ENCODE measurements around the gene LGALS4. TPM values are rescaled to one million over a fixed set of nuclear protein-coding genes. Genes with fewer than 3 reads are reported as not detected.
"Not testable (repeated sequence)": the region's sequence is repeated elsewhere in the genome, so short reads cannot be mapped to it uniquely, and the experiment has no call there.

LGALS4 gene
- total RNA-seq, 5 donors from 2014 or later (not counting 1 experiment from before 2014, with no cell fraction given) = 3.8 to 8.8 (median 6.6) TPM

DNA sequence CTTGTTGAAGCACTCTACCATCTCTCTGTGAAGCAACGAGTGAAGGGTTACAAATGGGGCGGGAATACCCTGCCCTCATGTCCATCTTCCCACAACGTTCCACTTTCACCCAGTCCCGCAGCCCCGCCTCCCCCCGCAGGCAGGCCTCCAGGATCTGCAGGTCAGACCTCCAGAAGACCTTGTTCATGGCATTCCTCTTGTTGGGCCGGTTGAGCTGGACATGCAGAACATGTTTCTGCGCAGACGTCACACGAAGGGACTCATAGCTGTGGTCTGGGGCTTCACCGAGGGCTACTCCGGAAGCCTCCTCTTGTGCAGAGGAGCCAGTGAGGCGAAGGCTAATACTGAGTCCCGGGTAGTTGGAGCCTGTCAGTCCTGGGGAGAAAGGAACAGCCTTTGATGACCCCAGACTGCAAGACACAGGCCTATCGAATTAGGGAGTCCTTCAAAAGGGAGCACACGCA is 18.4 kb upstream of the LGALS4 start:
- no peaks in the 10 kb centered on the region for H3K27me3 ChIP-seq (replicated peaks in 1 of 2; ENCODE audit: control insufficient read depth in 2 of 2, extremely low read depth in 1 of 2, insufficient read depth in 2 of 2, low read length in 1 of 2)
- CTCF ChIA-PET = interaction anchor here in 1 of 2 donors (1.0 to 2.1 kb wide), 7 partner anchors 11 to 428 kb away, joined by 4 to 15 read pairs (median 8); partner anchors contain the start of genes ACTN4, FAM98C, MRPS12 and SARS2
- H3K27ac ChIP-seq (ENCODE audit: low read length) = peak overlapping the region; percentile 57
- Mint-ChIP-seq H3K36me3 (peaks cover 29% of the 10 kb centered on the region), H3K27ac (peak overlapping the region; percentile 91 to 95), H3K9me3 (no peaks in the 10 kb centered on the region), H3K4me1 (peaks cover 42 to 45% (median 43%) of the 10 kb centered on the region in 3 donors), H3K4me3 (peak overlapping the region; percentile 85 to 91 (median 87)), H3K27me3 (no peaks in the 10 kb centered on the region)
- peak overlapping the region; percentile 62 to 97 for H3K4me3 ChIP-seq (ENCODE audit: control insufficient read depth in 1 of 2, extremely low read depth in 1 of 2, low read length in 1 of 2)
- H3K36me3 ChIP-seq (ENCODE audit: control insufficient read depth in 2 of 2, extremely low read depth in 1 of 2, insufficient read depth in 1 of 2, low read length in 1 of 2) = peaks cover 13 to 27% of the 10 kb centered on the region in 2 donors
- POLR2A ChIA-PET = interaction anchor here (0.6 to 1.1 kb wide), 5 partner anchors 11 to 43 kb away, joined by 3 to 13 read pairs (median 10); no protein-coding TSS in a partner anchor
- no peak for DNase-seq
- H3K9me3 ChIP-seq = no peaks in the 10 kb centered on the region
- peaks cover 5 to 29% of the 10 kb centered on the region in 2 experiments for H3K4me1 ChIP-seq (ENCODE audit: control insufficient read depth in 1 of 2, extremely low read depth in 1 of 2, insufficient read depth in 2 of 2, low read length in 2 of 2)
- ATAC-seq (replicated peaks in 1 of 4) = peak in 3 of 4 experiments; percentile 10 to 18 (median 13)
- WGBS (ENCODE audit: insufficient coverage) = 1% methylated on average over 14 of the region's 16 CpGs

DNA sequence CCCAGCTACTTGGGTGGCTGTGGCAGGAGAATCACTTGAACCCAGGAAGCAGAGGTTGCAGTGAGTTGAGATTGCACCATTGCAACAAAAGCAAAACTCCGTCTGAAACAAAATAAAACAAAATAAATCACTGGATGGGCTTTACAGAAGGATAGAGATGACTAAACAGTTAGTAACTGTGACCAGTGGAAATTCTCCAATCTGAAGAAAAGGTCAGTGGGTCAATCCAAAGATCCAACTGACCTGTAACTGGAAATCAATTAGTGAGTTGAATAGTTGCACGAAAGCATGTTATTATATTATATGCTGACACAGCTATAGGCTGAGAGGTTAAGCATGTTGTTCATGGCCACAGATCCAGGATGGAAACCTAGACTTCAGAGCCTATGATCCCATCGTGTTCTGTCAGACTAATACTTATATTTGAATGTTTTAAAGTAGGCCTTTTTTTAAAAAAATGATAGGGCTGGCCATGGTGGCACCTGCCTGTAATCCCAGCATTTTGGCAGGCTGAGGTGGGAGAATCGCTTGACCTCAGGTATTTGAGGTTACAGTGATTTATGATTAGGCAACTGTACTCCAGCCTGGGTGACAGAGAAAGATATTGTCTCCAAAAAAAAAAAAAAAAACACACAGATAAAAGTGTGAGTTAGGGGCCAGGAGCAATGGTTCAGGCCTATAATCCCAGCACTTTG is 17.4 kb upstream of the LGALS4 start:
- Mint-ChIP-seq H3K4me1 (peaks cover 44 to 50% (median 48%) of the 10 kb centered on the region in 3 donors), H3K9me3 (no peaks in the 10 kb centered on the region), H3K27me3 (no peaks in the 10 kb centered on the region), H3K36me3 (peaks cover 26% of the 10 kb centered on the region), H3K4me3 (peak overlapping the region; percentile 85 to 91 (median 87)), H3K27ac (peak overlapping the region; percentile 91 to 95)
- H3K4me3 ChIP-seq (ENCODE audit: control insufficient read depth in 1 of 2, extremely low read depth in 1 of 2, low read length in 1 of 2) = no peak overlapping the region
- ATAC-seq (replicated peaks in 1 of 4) = no peak
- no peak overlapping the region for H3K27ac ChIP-seq (ENCODE audit: low read length)
- peaks cover 5 to 29% of the 10 kb centered on the region in 2 experiments for H3K4me1 ChIP-seq (ENCODE audit: control insufficient read depth in 1 of 2, extremely low read depth in 1 of 2, insufficient read depth in 2 of 2, low read length in 2 of 2)
- CTCF ChIA-PET = no interaction called here
- H3K36me3 ChIP-seq (ENCODE audit: control insufficient read depth in 2 of 2, extremely low read depth in 1 of 2, insufficient read depth in 1 of 2, low read length in 1 of 2) = peaks cover 9 to 28% of the 10 kb centered on the region in 2 donors
- no peak for DNase-seq
- POLR2A ChIA-PET = interaction anchor here (0.5 to 0.7 kb wide), 4 partner anchors 11 to 84 kb away, joined by 3 to 6 read pairs (median 3); no protein-coding TSS in a partner anchor
- no peaks in the 10 kb centered on the region for H3K9me3 ChIP-seq
- no CpG with 5 or more reads among the region's 4 CpGs for WGBS (ENCODE audit: insufficient coverage)
- no peaks in the 10 kb centered on the region for H3K27me3 ChIP-seq (replicated peaks in 1 of 2; ENCODE audit: control insufficient read depth in 2 of 2, extremely low read depth in 1 of 2, insufficient read depth in 2 of 2, low read length in 1 of 2)

DNA sequence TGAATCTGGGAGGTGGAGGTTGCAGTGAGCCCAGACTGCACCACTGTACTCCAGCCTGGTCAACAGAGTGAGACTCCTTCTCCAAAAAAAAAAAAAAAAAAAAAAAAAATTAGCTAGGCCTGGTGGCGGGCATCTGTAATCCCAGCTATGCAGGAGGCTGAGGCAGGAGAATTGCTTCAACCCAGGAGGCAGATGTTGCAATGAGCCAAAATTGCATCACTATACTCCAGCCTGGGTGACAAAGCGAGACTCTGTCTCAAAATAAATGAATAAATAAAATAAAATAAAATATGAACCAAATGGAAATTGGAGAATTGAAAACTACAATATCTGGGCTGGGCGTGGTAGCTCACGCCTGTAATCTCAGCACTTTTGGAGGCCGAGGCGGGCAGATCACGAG is 16.5 kb upstream of the LGALS4 start:
- not testable (repeated sequence) for H3K27me3 ChIP-seq (replicated peaks in 1 of 2; ENCODE audit: control insufficient read depth in 2 of 2, extremely low read depth in 1 of 2, insufficient read depth in 2 of 2, low read length in 1 of 2); H3K27ac ChIP-seq (ENCODE audit: low read length); ATAC-seq (replicated peaks in 1 of 4); H3K4me3 ChIP-seq (ENCODE audit: control insufficient read depth in 1 of 2, extremely low read depth in 1 of 2, low read length in 1 of 2); H3K27me3 Mint-ChIP-seq; H3K9me3 Mint-ChIP-seq; H3K9me3 ChIP-seq; DNase-seq; H3K27ac Mint-ChIP-seq; H3K4me3 Mint-ChIP-seq
- peaks cover 6 to 28% of the 10 kb centered on the region in 2 donors for H3K36me3 ChIP-seq (ENCODE audit: control insufficient read depth in 2 of 2, extremely low read depth in 1 of 2, insufficient read depth in 1 of 2, low read length in 1 of 2)
- POLR2A ChIA-PET = interaction anchor here (0.5 to 0.7 kb wide), 5 partner anchors 12 to 51 kb away, joined by 3 to 5 read pairs (median 3); no protein-coding TSS in a partner anchor
- H3K4me1 ChIP-seq (ENCODE audit: control insufficient read depth in 1 of 2, extremely low read depth in 1 of 2, insufficient read depth in 2 of 2, low read length in 2 of 2) = peaks cover 5 to 29% of the 10 kb centered on the region in 2 experiments
- WGBS (ENCODE audit: insufficient coverage) = 100% methylated on average over 1 of the region's 7 CpGs
- CTCF ChIA-PET = interaction anchor here in 1 of 2 donors (0.6 kb wide), 1 partner anchor 945 kb away, joined by 5 read pairs; no protein-coding TSS in a partner anchor
- H3K4me1 Mint-ChIP-seq = peaks cover 53 to 59% (median 58%) of the 10 kb centered on the region in 3 donors
- H3K36me3 Mint-ChIP-seq = peaks cover 26% of the 10 kb centered on the region

DNA sequence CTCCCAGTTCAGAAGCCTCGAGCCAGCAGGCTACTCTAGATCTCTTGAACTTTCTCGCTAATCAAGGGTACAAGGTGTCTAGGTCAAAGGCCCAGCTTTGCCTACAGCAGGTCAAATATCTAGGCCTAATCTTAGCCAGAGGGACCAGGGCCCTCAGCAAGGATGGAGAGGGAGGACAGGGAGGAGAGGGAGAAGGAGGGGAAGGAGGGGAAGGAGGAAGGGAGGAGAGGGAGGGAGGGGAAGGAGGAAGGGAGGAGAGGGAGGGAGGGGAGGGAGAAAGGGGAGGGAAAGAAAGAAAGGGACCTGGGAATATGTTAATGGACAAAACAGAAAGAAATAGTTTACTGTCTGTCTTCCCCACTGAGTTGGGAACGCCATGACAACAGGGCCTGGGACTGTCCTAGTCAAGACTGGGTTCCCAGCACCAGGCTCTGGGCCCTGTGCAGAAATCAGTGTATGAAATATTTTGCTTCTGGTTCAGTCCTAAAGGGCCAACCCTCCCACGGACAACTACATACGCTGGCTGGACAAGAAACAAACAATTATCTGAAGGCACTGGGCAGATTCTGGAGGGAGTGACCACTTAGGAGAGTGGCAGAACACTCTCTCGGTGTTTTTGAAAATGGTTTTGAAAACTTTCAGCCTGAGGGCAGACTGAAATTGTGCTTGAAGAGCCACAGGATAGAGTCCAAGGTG is 14.3 kb upstream of the LGALS4 start:
- Histone ChIP-seq H3K36me3 (ENCODE audit: control insufficient read depth in 2 of 2, extremely low read depth in 1 of 2, insufficient read depth in 1 of 2, low read length in 1 of 2) (peaks cover 13 to 30% of the 10 kb centered on the region in 2 donors), H3K9me3 (no peaks in the 10 kb centered on the region), H3K27ac (ENCODE audit: low read length) (no peak overlapping the region), H3K27me3 (replicated peaks in 1 of 2; ENCODE audit: control insufficient read depth in 2 of 2, extremely low read depth in 1 of 2, insufficient read depth in 2 of 2, low read length in 1 of 2) (no peaks in the 10 kb centered on the region), H3K4me3 (ENCODE audit: control insufficient read depth in 1 of 2, extremely low read depth in 1 of 2, low read length in 1 of 2) (no peak overlapping the region), H3K4me1 (ENCODE audit: control insufficient read depth in 1 of 2, extremely low read depth in 1 of 2, insufficient read depth in 2 of 2, low read length in 2 of 2) (peaks cover 5 to 23% of the 10 kb centered on the region in 2 experiments)
- POLR2A ChIA-PET = no interaction called here
- CTCF ChIA-PET = interaction anchor here in 1 of 2 donors (0.5 kb wide), 1 partner anchor 40 kb away, joined by 3 read pairs; no protein-coding TSS in a partner anchor
- ATAC-seq (replicated peaks in 1 of 4) (no peak), DNase-seq (no peak)
- Mint-ChIP-seq H3K27ac (peak overlapping the region in 1 of 2 donors; percentile 22), H3K36me3 (peaks cover 44% of the 10 kb centered on the region), H3K4me1 (peaks cover 62 to 68% (median 68%) of the 10 kb centered on the region in 3 donors), H3K27me3 (no peaks in the 10 kb centered on the region), H3K4me3 (peak overlapping the region in 1 of 3 donors; percentile 20), H3K9me3 (no peaks in the 10 kb centered on the region)
- 92% methylated on average over 6 of the region's 6 CpGs for WGBS (ENCODE audit: insufficient coverage)

- H3K27me3 ChIP-seq (replicated peaks in 1 of 2; ENCODE audit: control insufficient read depth in 2 of 2, extremely low read depth in 1 of 2, insufficient read depth in 2 of 2, low read length in 1 of 2); POLR2A ChIA-PET; ATAC-seq (replicated peaks in 1 of 4); H3K27ac Mint-ChIP-seq; DNase-seq; CTCF ChIA-PET; H3K4me3 ChIP-seq (ENCODE audit: control insufficient read depth in 1 of 2, extremely low read depth in 1 of 2, low read length in 1 of 2); H3K27me3 Mint-ChIP-seq; H3K4me3 Mint-ChIP-seq; H3K9me3 Mint-ChIP-seq; H3K27ac ChIP-seq (ENCODE audit: low read length); H3K9me3 ChIP-seq: not testable (repeated sequence)
- peaks cover 40% of the 10 kb centered on the region for H3K36me3 Mint-ChIP-seq
- 85% methylated on average over 2 of the region's 7 CpGs for WGBS (ENCODE audit: insufficient coverage)
- Histone ChIP-seq H3K4me1 (ENCODE audit: control insufficient read depth in 1 of 2, extremely low read depth in 1 of 2, insufficient read depth in 2 of 2, low read length in 2 of 2) (peaks cover under 1 to 18% of the 10 kb centered on the region in 2 experiments), H3K36me3 (ENCODE audit: control insufficient read depth in 2 of 2, extremely low read depth in 1 of 2, insufficient read depth in 1 of 2, low read length in 1 of 2) (peaks cover 13 to 30% of the 10 kb centered on the region in 2 donors)
- peaks cover 53 to 64% (median 58%) of the 10 kb centered on the region in 3 donors for H3K4me1 Mint-ChIP-seq
Observed at GRCh38 chr19:38825936-38826335, 13.2 kb upstream of the LGALS4 start.

DNA sequence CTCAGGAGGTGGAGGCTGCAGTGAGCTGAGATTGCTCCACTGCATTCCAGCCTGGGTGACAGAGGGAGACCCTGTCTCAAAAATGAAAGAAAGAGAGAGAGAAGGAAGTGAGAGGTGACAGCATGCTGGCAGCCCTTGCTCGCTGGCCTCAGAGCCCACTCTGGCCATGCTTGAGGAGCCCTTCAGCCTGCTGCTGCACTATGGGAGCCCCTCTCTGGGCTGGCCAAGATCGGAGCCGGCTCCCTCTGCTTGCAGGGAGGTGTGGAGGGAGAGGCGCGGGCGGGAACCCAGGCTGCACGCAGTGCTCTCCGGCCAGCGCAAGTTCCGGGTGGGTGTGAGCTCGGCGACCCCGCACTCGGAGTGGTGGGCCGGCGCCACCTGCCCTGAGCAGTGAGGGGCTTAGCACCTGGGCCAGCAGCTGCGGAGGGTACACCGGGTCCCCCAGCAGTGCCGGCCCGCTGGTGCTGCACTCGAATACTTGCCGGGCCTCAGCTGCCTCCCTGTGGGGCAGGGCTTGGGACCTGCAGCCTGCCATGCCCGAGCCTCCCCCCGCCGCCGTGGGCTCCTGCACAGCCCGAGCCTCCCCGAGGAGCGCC is 8.6 kb upstream of the LGALS4 start:
- H3K4me3 ChIP-seq (ENCODE audit: control insufficient read depth in 1 of 2, extremely low read depth in 1 of 2, low read length in 1 of 2); DNase-seq; POLR2A ChIA-PET; H3K27ac ChIP-seq (ENCODE audit: low read length); ATAC-seq (replicated peaks in 1 of 4); H3K27me3 Mint-ChIP-seq; H3K4me3 Mint-ChIP-seq; H3K27me3 ChIP-seq (replicated peaks in 1 of 2; ENCODE audit: control insufficient read depth in 2 of 2, extremely low read depth in 1 of 2, insufficient read depth in 2 of 2, low read length in 1 of 2); CTCF ChIA-PET; H3K4me1 ChIP-seq (ENCODE audit: control insufficient read depth in 1 of 2, extremely low read depth in 1 of 2, insufficient read depth in 2 of 2, low read length in 2 of 2); H3K9me3 ChIP-seq; H3K9me3 Mint-ChIP-seq; H3K27ac Mint-ChIP-seq: not testable (repeated sequence)
- peaks cover 31 to 39% (median 33%) of the 10 kb centered on the region in 3 donors for H3K4me1 Mint-ChIP-seq
- H3K36me3 ChIP-seq (ENCODE audit: control insufficient read depth in 2 of 2, extremely low read depth in 1 of 2, insufficient read depth in 1 of 2, low read length in 1 of 2) = peaks cover 27 to 37% of the 10 kb centered on the region in 2 donors
- 97% methylated on average over 21 of the region's 29 CpGs for WGBS (ENCODE audit: insufficient coverage)
- H3K36me3 Mint-ChIP-seq = peaks cover 35% of the 10 kb centered on the region
